Measurements from ENCODE around the gene EIF4B.

The EIF4B gene

GRCh38 chr12:53047221-53048032 is 41.2 kb downstream of the EIF4B start:
- DNase-seq, result peak; percentile 62 to 83

DNA sequence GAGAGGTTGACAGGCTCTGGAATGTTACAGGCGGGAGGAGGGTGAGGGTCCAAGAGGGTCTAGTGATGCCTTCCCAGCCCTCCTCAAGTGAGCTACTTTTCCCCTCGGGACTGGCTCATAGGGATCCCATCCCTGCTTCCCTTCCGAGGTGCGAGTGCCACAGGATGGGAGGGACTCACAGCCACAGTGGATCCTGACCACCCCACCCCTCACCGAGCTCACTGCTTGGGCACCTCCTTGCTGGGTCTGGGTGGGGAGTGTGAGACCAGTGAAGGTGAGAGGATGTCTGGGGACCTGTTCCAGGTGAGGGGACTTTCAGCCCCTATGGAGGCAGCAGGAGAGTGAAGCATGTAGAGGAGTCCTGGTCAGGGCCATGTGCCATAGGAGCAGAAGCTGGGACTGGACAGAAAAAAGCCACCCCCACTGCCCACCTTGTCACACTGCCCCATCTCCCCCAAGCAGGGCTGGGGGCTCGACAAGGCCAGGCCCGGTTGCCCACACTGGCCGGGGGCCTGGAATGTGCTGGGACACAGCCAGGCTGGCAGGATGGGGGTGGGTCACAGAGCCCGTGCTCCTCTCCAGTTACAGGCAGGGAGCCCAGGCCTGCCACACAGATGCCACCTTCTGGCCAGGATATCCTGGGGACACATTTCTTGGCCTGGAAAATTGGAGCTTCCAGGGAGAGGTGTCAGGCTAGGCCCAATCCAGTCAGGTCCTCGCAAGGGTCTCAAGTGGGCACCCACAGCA is 42.0 kb downstream of the EIF4B start:
- DNase-seq, result no peak

GRCh38 chr12:53048780-53049401 is 42.6 kb downstream of the EIF4B start:
- DNase-seq, result no peak

DNA sequence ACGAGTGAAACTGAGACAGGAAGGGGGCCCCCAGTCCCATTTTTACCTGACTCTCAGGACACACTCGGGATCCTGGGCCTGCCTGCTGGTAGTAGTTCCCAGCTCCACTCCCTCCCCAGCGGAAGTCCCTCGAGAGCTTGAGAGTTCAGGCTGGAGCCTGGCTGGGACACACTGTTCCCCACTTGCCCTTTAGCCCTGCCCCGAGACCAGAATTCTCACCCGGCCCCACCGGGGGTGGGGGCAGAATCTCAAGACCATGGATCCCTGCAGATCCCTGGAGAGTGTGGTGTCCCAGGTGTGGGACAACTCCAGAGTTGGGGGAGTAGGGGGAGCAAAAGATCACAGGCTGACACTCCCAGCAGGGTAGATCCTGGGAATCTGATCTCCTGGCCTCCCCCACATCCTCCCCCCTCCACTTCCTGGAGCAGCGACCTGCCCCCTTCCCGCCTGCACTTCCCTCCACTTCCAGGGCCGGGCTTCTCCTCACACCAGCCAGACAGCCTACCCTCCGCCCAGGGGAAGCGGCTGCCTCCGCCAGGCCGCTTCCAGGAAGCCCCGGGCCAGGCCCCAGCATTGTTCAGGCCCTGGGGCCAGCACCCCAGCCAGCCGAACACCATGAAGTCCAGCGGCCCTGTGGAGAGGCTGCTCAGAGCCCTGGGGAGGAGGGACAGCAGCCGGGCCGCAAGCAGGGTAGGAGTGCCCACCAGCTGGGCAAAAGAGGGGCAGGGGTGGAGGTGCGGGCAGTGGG is 43.5 kb downstream of the EIF4B start, which contains the start of gene TNS2:
TNS2 (plus strand) TSS at position 495 of the 748 bp plus-strand sequence; CDS start at position 616, 121 bp downstream.
- no peak for DNase-seq

GRCh38 chr12:53050426-53051057 is 44.3 kb downstream of the EIF4B start:
- no peak for DNase-seq

GRCh38 chr12:53051058-53051880 is 45.0 kb downstream of the EIF4B start:
- no peak for DNase-seq

DNA sequence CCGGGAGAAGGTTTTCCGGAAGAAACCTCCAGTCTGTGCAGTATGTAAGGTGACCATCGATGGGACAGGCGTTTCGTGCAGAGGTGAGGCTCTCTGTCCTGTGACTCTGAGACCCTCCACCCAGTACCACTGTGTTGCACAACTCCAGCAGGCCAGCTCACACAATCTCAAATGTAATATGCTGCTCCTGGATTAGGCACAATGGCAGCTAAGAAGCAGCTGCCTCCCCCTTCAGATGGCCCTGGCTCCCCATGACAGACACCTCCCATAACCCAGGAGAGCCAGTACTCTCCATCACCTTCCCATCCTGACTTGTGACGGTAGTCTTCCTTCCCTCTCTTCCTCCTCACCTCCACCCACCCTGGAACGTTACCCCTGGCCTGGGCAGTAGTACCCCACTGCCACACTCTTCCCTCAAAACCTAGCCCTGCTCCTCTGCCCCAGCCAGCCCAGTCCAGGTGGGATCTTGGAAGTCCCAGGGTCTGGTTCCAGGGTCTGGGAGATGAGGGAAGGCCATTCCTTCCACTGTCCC is 45.7 kb downstream of the EIF4B start:
- no peak for DNase-seq

DNA sequence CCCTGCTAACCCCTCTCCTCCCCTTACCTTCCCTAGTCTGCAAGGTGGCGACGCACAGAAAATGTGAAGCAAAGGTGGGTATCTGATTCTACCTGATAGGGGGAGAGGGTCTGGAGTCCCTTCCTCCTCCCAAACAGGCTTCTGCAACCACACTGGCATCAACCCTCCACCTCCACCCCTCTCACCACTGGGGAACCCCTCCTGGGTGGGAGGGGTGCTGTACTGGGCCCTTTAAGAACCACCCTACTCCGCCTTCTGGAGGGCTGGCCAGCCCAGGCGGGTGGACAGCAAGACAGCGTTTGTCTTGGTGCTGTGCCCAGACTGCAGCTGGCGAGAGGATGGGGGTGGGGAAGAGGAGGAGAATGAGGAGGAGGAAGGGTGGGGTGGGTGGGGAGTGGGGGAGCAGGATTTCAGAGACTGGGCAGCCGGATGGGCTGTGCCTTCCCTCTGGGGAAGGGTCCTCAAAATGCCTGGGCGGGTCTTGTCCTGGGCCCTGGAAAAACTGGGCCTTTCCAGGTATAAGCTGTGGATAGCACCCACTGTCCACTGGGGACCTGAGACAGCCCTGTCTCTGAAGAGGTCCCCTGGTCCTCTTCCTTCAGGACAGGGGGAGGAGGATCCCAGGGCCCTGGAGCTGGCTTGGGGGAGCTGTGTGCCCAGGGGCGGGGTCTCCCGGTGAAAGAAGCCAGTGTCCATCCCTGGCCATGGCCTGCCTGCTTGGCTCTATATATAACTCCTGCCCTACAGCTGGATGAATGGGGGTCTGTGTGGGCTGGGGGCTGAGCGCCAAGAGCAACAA is 46.4 kb downstream of the EIF4B start:
- no peak for DNase-seq

GRCh38 chr12:53053218-53054111 is 47.2 kb downstream of the EIF4B start:
- DNase-seq, result peak; percentile 55 to 72

DNA sequence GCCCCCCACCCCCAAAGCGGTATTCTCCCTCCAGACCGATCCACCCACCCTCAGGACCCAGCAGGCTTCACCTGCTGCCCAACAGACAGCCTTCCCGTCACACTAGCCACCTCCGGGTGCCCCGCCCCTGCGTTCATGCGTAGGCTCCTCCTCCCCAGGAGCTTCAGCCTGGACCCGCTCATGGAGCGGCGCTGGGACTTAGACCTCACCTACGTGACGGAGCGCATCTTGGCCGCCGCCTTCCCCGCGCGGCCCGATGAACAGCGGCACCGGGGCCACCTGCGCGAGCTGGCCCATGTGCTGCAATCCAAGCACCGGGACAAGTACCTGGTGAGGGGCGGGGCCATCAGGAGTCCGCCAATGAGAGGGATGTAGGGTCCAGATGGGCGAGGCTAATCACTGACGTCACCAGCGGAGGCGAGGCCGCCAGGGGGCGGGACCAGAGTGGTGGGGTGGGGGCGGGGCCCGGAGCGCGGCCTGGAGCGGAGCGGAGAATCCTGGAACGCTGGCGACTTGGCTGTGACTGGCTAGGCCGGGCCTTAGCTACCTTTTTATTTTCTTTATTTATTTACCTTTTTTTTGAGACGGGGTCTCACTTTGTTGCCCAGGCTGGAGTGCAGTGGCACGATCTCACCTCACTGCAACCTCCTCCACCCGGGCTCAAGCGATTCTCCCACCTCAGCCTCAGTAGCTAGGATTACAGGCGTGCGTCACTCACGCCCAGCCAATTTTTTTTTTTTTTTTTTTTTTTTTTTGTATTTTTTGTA is 48.0 kb downstream of the EIF4B start:
- DNase-seq, result peak; percentile 93 to 95

DNA sequence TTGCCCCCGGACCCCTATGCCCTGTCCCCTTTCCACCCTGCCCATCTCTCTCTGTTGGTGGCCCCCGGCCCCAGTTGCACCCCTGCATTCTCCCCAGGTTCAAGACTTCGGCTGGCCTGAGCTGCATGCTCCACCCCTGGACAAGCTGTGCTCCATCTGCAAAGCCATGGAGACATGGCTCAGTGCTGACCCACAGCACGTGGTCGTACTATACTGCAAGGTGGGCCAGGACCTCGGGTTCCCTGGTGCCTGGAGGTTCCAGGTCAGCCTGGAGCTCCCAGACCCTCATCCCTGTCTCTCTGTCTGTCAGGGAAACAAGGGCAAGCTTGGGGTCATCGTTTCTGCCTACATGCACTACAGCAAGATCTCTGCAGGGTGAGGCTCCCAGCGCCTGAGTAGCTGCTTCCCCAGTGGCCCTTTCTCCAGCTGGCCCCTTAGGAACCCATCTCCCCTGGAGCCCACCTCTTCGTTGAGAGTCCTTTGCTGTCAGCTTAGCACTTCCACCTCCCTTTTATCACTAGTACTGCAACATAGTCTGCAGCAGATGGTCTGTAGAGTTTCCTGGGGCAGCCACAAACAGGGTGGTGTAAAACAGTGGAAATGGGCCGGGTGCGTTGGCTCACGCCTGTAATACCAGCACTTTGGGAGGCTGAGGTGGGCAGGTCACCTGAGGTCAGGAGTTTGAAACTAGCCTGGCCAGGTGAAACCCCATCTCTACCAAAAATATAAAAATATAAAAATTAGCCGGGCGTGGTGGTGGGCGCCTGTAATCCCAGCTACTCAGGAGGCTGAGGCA is 49.4 kb downstream of the EIF4B start:
- DNase-seq, result no peak

GRCh38 chr12:53056296-53056695 is 50.0 kb downstream of the EIF4B start:
- no peak for DNase-seq

DNA sequence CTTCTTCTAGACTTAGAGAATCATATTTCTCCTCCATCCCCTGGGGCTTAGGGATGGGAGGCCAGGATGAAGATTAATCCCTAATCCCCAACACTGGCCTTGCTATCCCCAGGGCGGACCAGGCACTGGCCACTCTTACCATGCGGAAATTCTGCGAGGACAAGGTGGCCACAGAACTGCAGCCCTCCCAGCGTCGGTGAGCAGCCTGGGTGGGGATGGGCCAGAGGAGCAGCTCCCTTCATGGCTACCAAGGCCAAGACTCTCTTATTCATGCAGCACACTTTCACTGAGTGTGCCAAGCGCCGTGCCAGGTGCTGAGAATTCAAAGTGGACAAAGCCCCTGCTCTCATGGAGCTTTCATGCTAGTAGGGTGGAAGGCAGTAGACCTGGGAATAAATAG is 50.6 kb downstream of the EIF4B start:
- DNase-seq, result no peak

DNA sequence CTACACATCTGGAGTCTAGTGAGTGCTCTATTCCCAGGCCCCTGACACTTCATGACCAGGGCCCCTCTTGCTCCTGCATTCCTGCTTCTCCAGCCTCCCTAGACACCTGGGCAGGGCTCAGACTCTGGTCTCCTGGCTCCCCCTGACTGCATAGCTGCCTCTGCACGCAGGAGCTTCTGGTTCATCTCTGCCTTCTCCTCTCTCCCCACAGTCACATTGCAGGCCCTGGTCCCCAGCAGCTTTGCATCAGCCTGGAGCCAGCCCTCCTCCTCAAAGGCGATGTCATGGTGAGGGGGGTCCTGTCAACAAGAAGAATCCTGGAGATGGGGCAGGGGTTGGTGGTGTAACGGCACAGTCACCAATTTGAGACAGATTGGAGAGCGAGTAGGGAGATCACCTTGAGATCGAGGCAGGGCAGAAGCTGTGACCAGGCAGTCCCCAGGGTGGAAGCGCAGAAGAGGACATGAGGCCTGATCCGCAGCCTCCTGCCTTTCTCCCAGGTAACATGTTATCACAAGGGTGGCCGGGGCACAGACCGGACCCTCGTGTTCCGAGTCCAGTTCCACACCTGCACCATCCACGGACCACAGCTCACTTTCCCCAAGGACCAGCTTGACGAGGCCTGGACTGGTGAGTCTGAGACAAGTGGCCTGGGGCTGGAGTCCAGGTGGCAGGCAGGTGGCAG is 51.7 kb downstream of the EIF4B start:
- DNase-seq, result no peak

GRCh38 chr12:53058674-53059433 is 52.6 kb downstream of the EIF4B start:
- DNase-seq, result no peak

GRCh38 chr12:53059434-53060063 is 53.3 kb downstream of the EIF4B start:
- no peak for DNase-seq
